GM13976 (cell line): Measurements from ENCODE around the gene GLMN.

ENCODE experiments used
- DNase-seq: peaks from one replicate; pipeline ENCODE4 v3.0.0; 2012; ENCODE audit warnings: low spot score
- in situ Hi-C: fragments of 300-500 bp; cut with MboI; formaldehyde crosslinking; loops from one replicate; pipeline ENCODE4 v1.12.0; 2022; ENCODE audit warnings: low sequenced_read_pairs, mixed read lengths, inconsistent platforms; ENCODE audit not compliant: unreplicated experiment
- TF ChIP-seq, protein P1 (sequence below): IDR thresholded peaks from 2 replicates; pipeline ENCODE4 v1.5.1; 2012; ENCODE audit warnings: borderline replicate concordance, mild to moderate bottlenecking; ENCODE audit not compliant: insufficient read depth; ENCODE audit errors: extremely low read depth, missing control alignments, control extremely low read depth

Gene GLMN

DNA sequence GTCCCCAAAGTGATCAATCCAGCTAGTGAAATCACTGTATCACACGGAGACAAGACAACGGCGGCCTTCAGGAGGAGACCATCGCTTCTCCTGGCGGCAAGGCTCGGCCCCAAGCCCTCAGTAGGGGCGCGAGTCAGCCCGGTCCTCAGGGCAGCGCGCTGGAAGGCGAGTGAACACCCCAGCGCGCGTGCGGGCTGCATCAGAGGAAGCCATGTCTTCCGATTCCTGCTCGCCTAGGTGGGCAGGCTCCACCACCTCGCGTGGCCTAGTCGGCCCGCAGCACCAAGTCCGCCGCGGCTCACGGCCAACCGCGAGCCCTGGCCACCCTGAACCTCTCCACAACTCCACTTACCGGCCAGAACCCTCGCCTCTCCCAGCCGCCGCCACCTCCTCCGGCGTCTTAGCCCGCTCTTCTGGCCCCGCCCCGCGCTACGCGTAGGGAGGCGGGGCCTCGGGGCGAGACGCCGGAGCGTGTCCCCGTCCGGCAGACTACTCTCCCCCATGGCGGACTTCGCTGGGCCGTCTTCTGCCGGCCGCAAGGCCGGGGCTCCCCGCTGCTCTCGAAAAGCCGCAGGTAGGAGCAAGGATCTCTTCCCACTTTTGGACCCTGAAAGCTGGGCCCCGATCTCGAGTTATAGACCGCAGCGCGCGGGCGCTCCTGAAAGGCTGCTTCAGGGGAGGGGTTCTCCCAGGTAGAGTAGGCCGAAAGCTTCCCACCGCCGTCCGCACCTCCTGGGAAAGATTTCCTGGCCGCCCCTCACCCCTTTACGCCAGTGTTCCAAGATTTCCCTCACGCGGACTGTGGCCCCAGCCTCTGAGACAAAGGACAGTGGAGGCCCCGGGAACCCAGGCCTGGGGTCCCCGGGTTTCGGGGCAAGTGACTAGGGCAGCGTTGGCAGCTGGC lies at the start of gene GLMN, which contains the start of gene RPAP2:
GLMN (minus strand) TSS at position 415 of the 904 bp plus-strand sequence. CDS start 988 bp downstream, outside the sequence.
RPAP2 (plus strand) TSS at position 487 of the 904 bp plus-strand sequence; CDS start at position 502, 15 bp downstream.
- in situ Hi-C loops, result loop anchor here (25.0 kb wide), 1 partner anchor 787 kb away; the partner anchor contains the start of gene CDC7
- TF ChIP-seq, protein P1, sequence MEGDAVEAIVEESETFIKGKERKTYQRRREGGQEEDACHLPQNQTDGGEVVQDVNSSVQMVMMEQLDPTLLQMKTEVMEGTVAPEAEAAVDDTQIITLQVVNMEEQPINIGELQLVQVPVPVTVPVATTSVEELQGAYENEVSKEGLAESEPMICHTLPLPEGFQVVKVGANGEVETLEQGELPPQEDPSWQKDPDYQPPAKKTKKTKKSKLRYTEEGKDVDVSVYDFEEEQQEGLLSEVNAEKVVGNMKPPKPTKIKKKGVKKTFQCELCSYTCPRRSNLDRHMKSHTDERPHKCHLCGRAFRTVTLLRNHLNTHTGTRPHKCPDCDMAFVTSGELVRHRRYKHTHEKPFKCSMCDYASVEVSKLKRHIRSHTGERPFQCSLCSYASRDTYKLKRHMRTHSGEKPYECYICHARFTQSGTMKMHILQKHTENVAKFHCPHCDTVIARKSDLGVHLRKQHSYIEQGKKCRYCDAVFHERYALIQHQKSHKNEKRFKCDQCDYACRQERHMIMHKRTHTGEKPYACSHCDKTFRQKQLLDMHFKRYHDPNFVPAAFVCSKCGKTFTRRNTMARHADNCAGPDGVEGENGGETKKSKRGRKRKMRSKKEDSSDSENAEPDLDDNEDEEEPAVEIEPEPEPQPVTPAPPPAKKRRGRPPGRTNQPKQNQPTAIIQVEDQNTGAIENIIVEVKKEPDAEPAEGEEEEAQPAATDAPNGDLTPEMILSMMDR, result no peak
- peak; percentile 92 for DNase-seq

- TF ChIP-seq, protein P1, result no peak
- in situ Hi-C loops, result no loop called here
- no peak for DNase-seq
Measured at GRCh38 chr1:92346866-92347640, 48.3 kb upstream of the GLMN start.

DNA sequence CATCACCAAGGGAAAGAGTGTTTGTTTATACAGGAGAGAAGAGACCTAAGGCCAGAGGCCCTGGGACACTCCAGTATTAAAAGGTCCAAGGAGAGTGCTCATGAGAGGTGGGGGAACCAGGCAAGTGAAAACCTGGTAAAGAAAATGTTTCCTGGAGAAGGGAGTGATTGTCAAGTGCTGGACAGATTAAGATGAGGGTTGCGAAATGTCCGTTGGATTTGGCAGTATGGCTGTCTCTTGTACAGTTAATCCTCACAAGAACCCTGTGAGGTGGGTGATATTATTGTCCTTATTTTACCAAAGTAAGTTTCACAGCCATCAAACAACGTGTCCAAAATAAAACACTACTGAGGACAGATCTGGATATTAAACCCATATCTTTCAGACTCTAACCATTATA lies 44.3 kb upstream of the GLMN start:
- DNase-seq, result no peak
- in situ Hi-C loops, result no loop called here
- TF ChIP-seq, protein P1, result no peak

GRCh38 chr1:92342401-92342800 lies 43.6 kb upstream of the GLMN start:
- no peak for DNase-seq
- in situ Hi-C loops, result no loop called here
- TF ChIP-seq, protein P1, result no peak

DNA sequence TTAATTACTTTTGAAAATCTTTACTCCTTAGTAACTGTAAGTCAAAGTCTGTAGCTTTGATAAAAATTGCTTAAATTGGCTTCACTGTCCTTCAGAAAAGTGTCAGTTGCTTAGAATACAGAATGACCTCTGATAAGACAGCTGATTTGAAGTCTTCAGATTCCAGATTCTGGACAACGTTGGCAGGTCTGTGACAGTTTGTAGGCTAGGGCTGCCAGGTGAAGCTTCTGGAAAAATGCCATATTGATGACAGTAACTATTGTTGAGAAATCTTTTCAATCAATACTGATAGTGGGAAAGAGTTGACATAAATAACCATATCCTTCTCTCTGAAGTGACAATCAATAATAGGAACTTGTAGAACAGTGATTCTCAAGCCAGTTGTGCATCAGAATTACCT lies 41.4 kb upstream of the GLMN start:
- in situ Hi-C loops, result no loop called here
- TF ChIP-seq, protein P1, result no peak
- no peak for DNase-seq

DNA sequence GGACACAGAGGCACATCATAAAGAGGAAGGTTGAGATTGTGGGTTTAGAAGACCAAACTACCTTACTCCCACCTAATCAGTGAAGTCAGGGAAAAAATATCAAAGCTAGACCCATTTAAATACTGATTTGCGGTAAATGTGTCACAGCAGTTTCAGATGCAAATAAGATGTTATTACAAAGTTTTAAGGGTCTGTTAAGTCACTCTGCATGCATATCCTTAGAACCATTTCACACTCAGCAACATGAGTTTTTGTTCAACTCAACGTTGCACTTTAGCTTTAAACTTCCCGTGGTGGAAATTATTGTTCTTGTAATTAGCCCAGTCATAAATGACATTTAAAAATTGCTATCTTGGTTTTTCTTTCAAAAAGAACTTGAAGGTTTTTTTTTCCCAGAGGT lies 34.9 kb upstream of the GLMN start:
- TF ChIP-seq, protein P1, result no peak
- DNase-seq, result no peak
- in situ Hi-C loops, result no loop called here
